Common myeloid progenitor, CD34-positive (primary cell): Measurements from ENCODE around the gene TSPAN7. TPM values are rescaled to one million over a fixed set of nuclear protein-coding genes. Genes with fewer than 3 reads are reported as not detected.

Source experiments
- CTCF ChIA-PET: fragments of 350-600 bp; sonication (Branson Sonifier 250); formaldehyde crosslinking; loops from one replicate; lab custom pipeline; 2021; ENCODE audit warnings: antibody characterized with exemption; lab: Charles Lee
- POLR2A ChIA-PET: fragments of 350-600 bp; sonication (Branson Sonifier 250); formaldehyde crosslinking; loops from one replicate; lab custom pipeline; 2021; ENCODE audit warnings: antibody characterized with exemption; lab: Charles Lee
- DNase-seq, 3 donors: peaks; one replicate each; pipeline versions ENCODE4 v3.0.0 to v3.0.0-alpha.2; 2013
- H3K27ac ChIP-seq, 2 experiments: 1 replicate in 1 of 2; 2 replicates in 1 of 2; pipeline ENCODE4 v1.7.0; 2013; ENCODE audit warnings: inconsistent platforms in 2 of 2, low read length in 2 of 2, mild to moderate bottlenecking in 2 of 2, low read depth in 1 of 2, moderate library complexity in 1 of 2; ENCODE audit not compliant: severe bottlenecking in 2 of 2, insufficient read depth in 1 of 2, poor library complexity in 1 of 2
- H3K27me3 ChIP-seq, 5 experiments: replicated peaks in 2 of 5; 1 replicate in 3 of 5; 2 replicates in 2 of 5; pipeline versions ENCODE4 v1.6.1 to v1.7.0; 2013; ENCODE audit warnings: low read length in 4 of 5, mild to moderate bottlenecking in 2 of 5, moderate library complexity in 2 of 5, inconsistent platforms in 1 of 5; ENCODE audit not compliant: insufficient read depth in 5 of 5, control insufficient read depth in 4 of 5
- H3K36me3 ChIP-seq, 4 experiments: 1 replicate in 2 of 4; 2 replicates in 2 of 4; pipeline versions ENCODE4 v1.6.1 to v1.7.0; 2013; ENCODE audit warnings: low read length in 3 of 4, control low read depth in 1 of 4, mild to moderate bottlenecking in 1 of 4; ENCODE audit not compliant: control insufficient read depth in 4 of 4, insufficient read depth in 4 of 4
- H3K4me1 ChIP-seq, 4 experiments: 1 replicate in 3 of 4; 2 replicates in 1 of 4; pipeline versions ENCODE4 v1.6.1 to v1.7.1; 2013; ENCODE audit warnings: low read length in 3 of 4, mild to moderate bottlenecking in 3 of 4, control low read depth in 1 of 4, inconsistent platforms in 1 of 4, moderate library complexity in 1 of 4; ENCODE audit not compliant: control insufficient read depth in 4 of 4, insufficient read depth in 4 of 4; ENCODE audit errors: control extremely low read depth in 1 of 4
- H3K4me3 ChIP-seq, 7 experiments: 1 replicate in 4 of 7; 2 replicates in 3 of 7; pipeline versions ENCODE4 v1.5.1 to v1.7.0; 2013; ENCODE audit warnings: mild to moderate bottlenecking in 7 of 7, low read length in 6 of 7, moderate library complexity in 6 of 7, inconsistent platforms in 2 of 7, low read depth in 2 of 7, control low read depth in 1 of 7; ENCODE audit not compliant: insufficient read depth in 4 of 7, control insufficient read depth in 1 of 7; ENCODE audit errors: extremely low read depth in 1 of 7
- H3K9me3 ChIP-seq, 5 experiments: 1 replicate in 4 of 5; 2 replicates in 1 of 5; pipeline versions ENCODE4 v1.6.1 to v1.7.1; 2013; ENCODE audit warnings: low read length in 4 of 5, mild to moderate bottlenecking in 2 of 5, inconsistent platforms in 1 of 5, low read depth in 1 of 5, moderate library complexity in 1 of 5; ENCODE audit not compliant: control insufficient read depth in 4 of 5, insufficient read depth in 2 of 5; ENCODE audit errors: control extremely low read depth in 1 of 5
- WGBS: methylation state at CpG from one replicate; pipeline ENCODE4 v1.1.5; 2013; ENCODE audit not compliant: insufficient coverage; 5-methylcytosine and 5-hydroxymethylcytosine counted together
- polyA plus RNA-seq: library from polyadenylated mRNA; unstranded; fragments of 120-200 nt; gene quantifications from one replicate; pipeline ENCODE4 v1.2.1, GENCODE V29; 2013

Gene TSPAN7
- polyA plus RNA-seq: 3.5 TPM

GRCh38 chrX:38561126-38561868 is at the start of gene TSPAN7:
Gene TSPAN7 (plus strand): TSS chrX:38561542. CDS start chrX:38561547, 5 bp downstream.
- POLR2A ChIA-PET: interaction anchor here (0.7 kb wide), 1 partner anchor 547 kb away, joined by 4 read pairs; no protein-coding TSS in a partner anchor
- Histone ChIP-seq H3K4me3 (peak within 1 kb of the TSS; percentile 18 to 79 (median 64)), H3K9me3 (peaks cover 0 to 4% (median 0%) of the 10 kb centered on the region in 5 experiments), H3K27me3 (peaks cover 0 to 8% (median 0%) of the 10 kb centered on the region in 5 experiments), H3K4me1 (peaks cover 0 to 14% (median 5%) of the 10 kb centered on the region in 4 experiments), H3K36me3 (no peaks in the 10 kb centered on the region), H3K27ac (no peak within 1 kb of the TSS)
- CTCF ChIA-PET: interaction anchor here (0.6 kb wide), 2 partner anchors 19 to 60 kb away, joined by 3 to 4 read pairs; no protein-coding TSS in a partner anchor
- DNase-seq: peak; percentile 71 to 87 (median 84)
- 22% methylated on average over 49 of the region's 78 CpGs for WGBS

- CTCF ChIA-PET: interaction anchor here (0.9 kb wide), 1 partner anchor 67 kb away, joined by 4 read pairs; no protein-coding TSS in a partner anchor
- POLR2A ChIA-PET: no interaction called here
- 81% methylated on average over 5 of the region's 5 CpGs for WGBS
- DNase-seq: no peak
- Histone ChIP-seq H3K4me3 (no peak overlapping the region), H3K27me3 (no peaks in the 10 kb centered on the region), H3K36me3 (no peaks in the 10 kb centered on the region), H3K9me3 (no peaks in the 10 kb centered on the region), H3K4me1 (peaks cover 0 to 5% (median 2%) of the 10 kb centered on the region in 4 experiments), H3K27ac (no peak overlapping the region)
Measured at GRCh38 chrX:38513112-38513742, 48.1 kb upstream of the TSPAN7 start.

GRCh38 chrX:38514016-38514854 is 47.1 kb upstream of the TSPAN7 start:
- peak; percentile 11 to 61 (median 43) for DNase-seq
- no peak overlapping the region for H3K27ac ChIP-seq
- no peaks in the 10 kb centered on the region for H3K27me3 ChIP-seq
- H3K36me3 ChIP-seq: no peaks in the 10 kb centered on the region
- ChIA-PET POLR2A (no interaction called here), CTCF (interaction anchor here (0.9 kb wide), 1 partner anchor 68 kb away, joined by 4 read pairs; no protein-coding TSS in a partner anchor)
- H3K9me3 ChIP-seq: no peaks in the 10 kb centered on the region
- H3K4me1 ChIP-seq: peaks cover 0 to 5% (median 2%) of the 10 kb centered on the region in 4 experiments
- no peak overlapping the region for H3K4me3 ChIP-seq

- H3K27ac ChIP-seq: no peak overlapping the region
- no peaks in the 10 kb centered on the region for H3K9me3 ChIP-seq
- no peak for DNase-seq
- WGBS: no CpG with 5 or more reads among the region's 1 CpG
- H3K4me1 ChIP-seq: peaks cover 0 to 5% (median 2%) of the 10 kb centered on the region in 4 experiments
- CTCF ChIA-PET: no interaction called here
- no peaks in the 10 kb centered on the region for H3K27me3 ChIP-seq
- POLR2A ChIA-PET: no interaction called here
- no peaks in the 10 kb centered on the region for H3K36me3 ChIP-seq
- H3K4me3 ChIP-seq: no peak overlapping the region
Measured at GRCh38 chrX:38515291-38515690, 46.1 kb upstream of the TSPAN7 start.

- Histone ChIP-seq H3K27ac (no peak overlapping the region), H3K4me1 (peaks cover 0 to 5% (median 2%) of the 10 kb centered on the region in 4 experiments), H3K27me3 (no peaks in the 10 kb centered on the region), H3K9me3 (no peaks in the 10 kb centered on the region), H3K36me3 (no peaks in the 10 kb centered on the region), H3K4me3 (no peak overlapping the region)
- CTCF ChIA-PET: no interaction called here
- POLR2A ChIA-PET: no interaction called here
- no peak for DNase-seq
- 71% methylated on average over 2 of the region's 2 CpGs for WGBS
Measured at GRCh38 chrX:38516196-38516774, 45.1 kb upstream of the TSPAN7 start.

GRCh38 chrX:38519651-38520050 is 41.7 kb upstream of the TSPAN7 start:
- H3K4me3 ChIP-seq: no peak overlapping the region
- CTCF ChIA-PET: no interaction called here
- 94% methylated on average over 2 of the region's 6 CpGs for WGBS
- H3K36me3 ChIP-seq: no peaks in the 10 kb centered on the region
- DNase-seq: no peak
- no peaks in the 10 kb centered on the region for H3K4me1 ChIP-seq
- H3K27me3 ChIP-seq: no peaks in the 10 kb centered on the region
- no peaks in the 10 kb centered on the region for H3K9me3 ChIP-seq
- POLR2A ChIA-PET: no interaction called here
- no peak overlapping the region for H3K27ac ChIP-seq
